SJSA1 (cell line): ENCODE results near the gene NLE1. TPM values are rescaled to one million over a fixed set of nuclear protein-coding genes. Genes with fewer than 3 reads are reported as not detected.
"Not testable (repeated sequence)": the region's sequence is repeated elsewhere in the genome, so short reads cannot be mapped to it uniquely, and the experiment has no call there.

ENCODE experiments used
- DNase-seq, 2 experiments: peaks; one replicate each; pipeline ENCODE4 v3.0.0-alpha.2; 2015 to 2020; ENCODE audit warnings: low spot score in 2 of 2, low read depth in 1 of 2
- H3K27ac ChIP-seq: fragments of 250-450 bp; sonication (Bioruptor Pico); 2 replicates; pipeline ENCODE4 v1.5.1; 2020; ENCODE audit warnings: mild to moderate bottlenecking, moderate library complexity
- H3K27me3 ChIP-seq: fragments of 250-450 bp; sonication (Bioruptor Pico); replicated peaks from 2 replicates; pipeline ENCODE4 v1.5.1; 2020; ENCODE audit warnings: mild to moderate bottlenecking, moderate library complexity
- H3K36me3 ChIP-seq: fragments of 250-450 bp; sonication (Bioruptor Pico); 2 replicates; pipeline ENCODE4 v1.5.1; 2020; ENCODE audit warnings: mild to moderate bottlenecking
- H3K4me1 ChIP-seq: fragments of 250-450 bp; sonication (Bioruptor Pico); replicated peaks from 2 replicates; pipeline ENCODE4 v1.6.1; 2021; ENCODE audit warnings: mild to moderate bottlenecking
- H3K4me3 ChIP-seq: fragments of 250-450 bp; sonication (Bioruptor Pico); 2 replicates; pipeline ENCODE4 v1.5.1; 2020; ENCODE audit warnings: mild to moderate bottlenecking
- H3K9me3 ChIP-seq: fragments of 250-450 bp; sonication (Bioruptor Pico); replicated peaks from 2 replicates; pipeline ENCODE4 v1.5.1; 2020; ENCODE audit warnings: mild to moderate bottlenecking
- total RNA-seq: library from RNA; depleted of rRNA; stranded (reverse); fragments of >200 nt; shearing (Covaris generic); gene quantifications from 2 replicates; pipeline ENCODE4 v1.2.3, GENCODE V29; 2014

The NLE1 gene
- total RNA-seq, 1 experiment from 2014 or later: 21.3 TPM

DNA sequence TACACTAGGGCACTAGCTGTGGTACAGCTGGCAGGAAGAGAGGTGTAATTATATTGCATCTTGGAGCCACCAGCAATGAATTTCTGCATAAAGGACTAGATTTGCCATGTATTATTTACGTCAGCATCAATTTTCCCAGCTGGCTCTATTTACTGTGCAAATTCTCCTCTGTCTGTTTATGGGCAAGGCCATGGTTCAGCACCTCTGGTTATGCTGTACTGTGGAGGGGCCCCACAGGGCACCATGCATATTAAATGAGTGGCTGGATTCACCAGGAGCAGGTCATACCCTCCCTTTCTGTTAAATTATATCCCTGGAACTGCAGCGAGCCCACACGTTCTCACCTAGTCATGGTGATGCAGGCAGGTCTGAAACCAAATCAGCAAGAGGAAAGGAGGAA is 42.2 kb downstream of the NLE1 start:
- no peak for DNase-seq
- Histone ChIP-seq H3K27ac (no peak overlapping the region), H3K4me1 (no peaks in the 10 kb centered on the region), H3K27me3 (no peaks in the 10 kb centered on the region), H3K4me3 (no peak overlapping the region), H3K9me3 (no peaks in the 10 kb centered on the region), H3K36me3 (peaks cover 33% of the 10 kb centered on the region)

GRCh38 chr17:35097776-35098175 is 44.3 kb downstream of the NLE1 start:
- no peaks in the 10 kb centered on the region for H3K27me3 ChIP-seq
- no peaks in the 10 kb centered on the region for H3K9me3 ChIP-seq
- peaks cover 27% of the 10 kb centered on the region for H3K36me3 ChIP-seq
- no peak overlapping the region for H3K4me3 ChIP-seq
- no peak for DNase-seq
- H3K4me1 ChIP-seq: no peaks in the 10 kb centered on the region
- no peak overlapping the region for H3K27ac ChIP-seq

- H3K9me3 ChIP-seq: no peaks in the 10 kb centered on the region
- no peaks in the 10 kb centered on the region for H3K4me1 ChIP-seq
- H3K27ac ChIP-seq: no peak overlapping the region
- H3K4me3 ChIP-seq: no peak overlapping the region
- DNase-seq: no peak
- H3K27me3 ChIP-seq: no peaks in the 10 kb centered on the region
- H3K36me3 ChIP-seq: peaks cover 17% of the 10 kb centered on the region
These were observed 46.4 kb downstream of the NLE1 start for GRCh38 chr17:35095741-35096140.

DNA sequence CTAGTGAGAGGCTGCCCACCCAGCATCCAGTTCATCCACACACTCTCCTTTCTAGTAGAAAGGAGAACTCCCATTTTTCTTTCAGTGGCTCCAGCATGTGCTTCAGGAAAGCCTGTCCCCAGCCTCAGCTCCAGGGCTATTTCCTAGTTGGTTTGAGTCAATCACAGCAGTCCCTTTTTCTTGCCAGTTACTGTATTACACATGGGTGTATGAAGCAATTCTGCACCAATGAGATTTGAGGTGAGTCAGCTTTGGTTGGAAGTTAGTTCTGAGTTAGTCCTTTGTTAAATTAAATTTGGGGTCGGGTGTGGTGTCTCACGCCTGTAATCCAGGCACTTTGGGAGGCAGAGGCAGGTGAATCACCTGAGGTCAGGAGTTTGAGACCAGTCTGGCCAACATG is 47.2 kb downstream of the NLE1 start:
- peak in 1 of 2 experiments; percentile 21 for DNase-seq
- peaks cover under 1% of the 10 kb centered on the region for H3K4me1 ChIP-seq
- no peak overlapping the region for H3K4me3 ChIP-seq
- H3K27me3 ChIP-seq: no peaks in the 10 kb centered on the region
- H3K27ac ChIP-seq: no peak overlapping the region
- H3K9me3 ChIP-seq: no peaks in the 10 kb centered on the region
- H3K36me3 ChIP-seq: peaks cover 8% of the 10 kb centered on the region

DNA sequence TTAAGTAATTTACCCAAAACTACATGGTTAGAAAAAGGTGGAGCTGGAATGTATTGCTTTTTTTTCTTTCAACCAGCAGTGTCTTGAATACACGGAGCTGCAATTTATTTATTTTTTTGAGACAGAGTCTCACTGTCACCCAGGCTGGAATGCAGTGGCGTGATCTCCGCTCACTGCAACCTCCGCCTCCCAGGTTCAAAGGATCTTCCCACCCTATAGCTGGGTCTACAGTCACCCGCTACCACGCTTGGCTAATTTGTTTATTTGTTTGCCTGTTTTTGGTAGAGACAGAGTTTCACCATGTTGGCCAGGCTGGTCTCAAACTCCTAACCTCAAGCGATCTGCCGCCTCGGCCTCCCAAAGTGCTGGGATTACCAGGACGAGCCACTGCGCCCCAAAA is 51.4 kb downstream of the NLE1 start:
- H3K4me3 ChIP-seq, H3K36me3 ChIP-seq, H3K27ac ChIP-seq, H3K9me3 ChIP-seq, H3K27me3 ChIP-seq, DNase-seq: not testable (repeated sequence)
- H3K4me1 ChIP-seq: peaks cover 19% of the 10 kb centered on the region

DNA sequence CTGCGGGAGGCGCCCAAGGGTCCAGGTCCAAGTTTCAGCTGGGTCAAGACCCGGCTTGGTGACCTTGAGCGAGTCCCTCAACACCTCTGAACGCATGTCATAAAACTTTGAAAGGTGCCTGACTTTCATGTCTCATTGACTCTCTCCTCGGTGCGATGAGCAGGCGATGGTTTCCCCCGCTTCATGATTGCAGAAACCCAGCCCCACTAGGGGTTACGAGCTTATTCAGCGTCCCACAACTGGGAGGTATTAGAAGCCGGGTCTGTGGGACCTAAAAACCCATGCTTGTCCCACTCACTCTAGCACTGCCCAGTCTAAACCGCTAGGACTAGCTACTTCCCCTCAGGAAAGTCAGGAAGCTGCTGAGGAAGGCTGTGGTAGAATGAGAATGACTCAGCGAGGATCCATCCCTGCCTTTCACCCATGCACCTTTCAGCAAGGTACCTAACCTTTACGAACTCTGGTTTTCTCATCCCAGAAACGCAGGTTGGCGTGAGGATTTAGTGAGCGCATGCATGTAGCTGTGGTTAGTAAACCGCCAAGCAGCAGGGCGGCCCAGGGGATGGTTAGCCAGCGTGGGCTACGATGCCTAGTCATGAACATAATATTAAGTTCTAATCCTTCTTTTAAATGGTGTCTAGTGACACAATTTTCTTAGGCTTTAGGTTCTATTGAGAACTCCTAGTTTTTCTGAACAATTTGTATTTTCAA is 52.4 kb downstream of the NLE1 start:
- no peak for DNase-seq
- peaks cover 29% of the 10 kb centered on the region for H3K4me1 ChIP-seq
- 0 out of 2 replicates have a peak, but pooled peaks cover 3% of the 10 kb centered on the region for H3K36me3 ChIP-seq
- H3K4me3 ChIP-seq: peak overlapping the region; percentile 85
- peak overlapping the region; percentile 51; the same call in 1 of the 2 replicates for H3K27ac ChIP-seq
- H3K27me3 ChIP-seq: no peaks in the 10 kb centered on the region
- H3K9me3 ChIP-seq: 0 out of 2 replicates have a peak, but pooled peaks cover 4% of the 10 kb centered on the region

GRCh38 chr17:35088881-35089585 is 53.1 kb downstream of the NLE1 start:
- 0 out of 2 replicates have a peak, but pooled peaks cover 4% of the 10 kb centered on the region for H3K9me3 ChIP-seq
- peaks cover 36% of the 10 kb centered on the region for H3K4me1 ChIP-seq
- no peaks in the 10 kb centered on the region for H3K27me3 ChIP-seq
- DNase-seq: peak; percentile 69 to 78
- H3K4me3 ChIP-seq: peak overlapping the region; percentile 85
- peak overlapping the region; percentile 72 for H3K27ac ChIP-seq
- H3K36me3 ChIP-seq: 0 out of 2 replicates have a peak, but pooled peaks cover 3% of the 10 kb centered on the region

GRCh38 chr17:35088356-35088880 is 53.7 kb downstream of the NLE1 start:
- Histone ChIP-seq H3K36me3 (0 out of 2 replicates have a peak, but pooled peaks cover 3% of the 10 kb centered on the region), H3K27me3 (no peaks in the 10 kb centered on the region), H3K4me3 (peak overlapping the region; percentile 85), H3K4me1 (peaks cover 42% of the 10 kb centered on the region), H3K27ac (peak overlapping the region; percentile 72), H3K9me3 (0 out of 2 replicates have a peak, but pooled peaks cover 4% of the 10 kb centered on the region)
- DNase-seq: peak; percentile 56 to 64

GRCh38 chr17:35087731-35088355 is 54.3 kb downstream of the NLE1 start:
- Histone ChIP-seq H3K27me3 (no peaks in the 10 kb centered on the region), H3K4me3 (peak overlapping the region; percentile 85)

GRCh38 chr17:35086931-35087573 is 55.1 kb downstream of the NLE1 start:
- Histone ChIP-seq H3K36me3 (0 out of 2 replicates have a peak, but pooled peaks cover 3% of the 10 kb centered on the region), H3K4me1 (peaks cover 56% of the 10 kb centered on the region), H3K27me3 (no peaks in the 10 kb centered on the region), H3K9me3 (0 out of 2 replicates have a peak, but pooled peaks cover 4% of the 10 kb centered on the region), H3K4me3 (no peak overlapping the region), H3K27ac (no peak overlapping the region)
- DNase-seq: no peak

More at GRCh38 chr17:35087731-35088355, 54.3 kb downstream of the NLE1 start:
- Histone ChIP-seq H3K36me3 (0 out of 2 replicates have a peak, but pooled peaks cover 3% of the 10 kb centered on the region), H3K27ac (peak overlapping the region; percentile 72), H3K9me3 (0 out of 2 replicates have a peak, but pooled peaks cover 4% of the 10 kb centered on the region), H3K4me1 (peaks cover 48% of the 10 kb centered on the region)
- no peak for DNase-seq

- Histone ChIP-seq H3K27me3 (no peaks in the 10 kb centered on the region), H3K27ac (no peak overlapping the region), H3K4me3 (no peak overlapping the region), H3K9me3 (0 out of 2 replicates have a peak, but pooled peaks cover 4% of the 10 kb centered on the region), H3K4me1 (peaks cover 57% of the 10 kb centered on the region), H3K36me3 (0 out of 2 replicates have a peak, but pooled peaks cover 3% of the 10 kb centered on the region)
- DNase-seq: no peak
These were observed 55.9 kb downstream of the NLE1 start for GRCh38 chr17:35086164-35086563.

GRCh38 chr17:35084987-35085386 is 57.1 kb downstream of the NLE1 start:
- Histone ChIP-seq H3K27ac (peak overlapping the region; percentile 15; the same call in 1 of the 2 replicates), H3K4me1 (peaks cover 57% of the 10 kb centered on the region), H3K9me3 (0 out of 2 replicates have a peak, but pooled peaks cover 4% of the 10 kb centered on the region), H3K27me3 (no peaks in the 10 kb centered on the region), H3K4me3 (no peak overlapping the region), H3K36me3 (0 out of 2 replicates have a peak, but pooled peaks cover 3% of the 10 kb centered on the region)
- no peak for DNase-seq

DNA sequence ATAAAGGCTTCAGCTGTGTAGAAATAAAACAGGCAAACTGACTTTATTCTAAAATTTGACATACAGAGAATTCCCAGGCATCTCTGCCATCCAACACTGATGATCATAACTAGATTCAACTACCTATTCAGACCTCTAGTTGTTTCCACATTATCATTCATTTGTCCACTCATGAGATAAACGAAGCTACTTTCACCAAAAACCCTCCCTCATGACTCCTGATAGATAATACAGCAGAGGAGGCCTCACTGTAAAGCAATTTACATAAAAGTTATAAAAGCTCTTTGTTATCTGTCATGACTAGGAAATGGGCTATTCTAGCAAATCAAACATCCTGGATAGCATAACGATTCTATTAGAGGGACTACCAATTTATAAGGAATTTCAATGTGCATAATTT is 59.0 kb downstream of the NLE1 start:
- Histone ChIP-seq H3K9me3 (no peaks in the 10 kb centered on the region), H3K36me3 (no peaks in the 10 kb centered on the region), H3K4me1 (peaks cover 47% of the 10 kb centered on the region), H3K4me3 (no peak overlapping the region), H3K27me3 (no peaks in the 10 kb centered on the region), H3K27ac (no peak overlapping the region)
- no peak for DNase-seq
